ENCODE measurements around the gene SERTAD4.
A peak's percentile ranks its signal among the peaks of the same experiment; 100 is the strongest.
"Not testable (repeated sequence)": the region's sequence is repeated elsewhere in the genome, so short reads cannot be mapped to it uniquely, and the experiment has no call there.

SERTAD4 gene

GRCh38 chr1:210262167-210262896 is 29.7 kb downstream of the SERTAD4 start:
- DNase-seq, result no peak

DNA sequence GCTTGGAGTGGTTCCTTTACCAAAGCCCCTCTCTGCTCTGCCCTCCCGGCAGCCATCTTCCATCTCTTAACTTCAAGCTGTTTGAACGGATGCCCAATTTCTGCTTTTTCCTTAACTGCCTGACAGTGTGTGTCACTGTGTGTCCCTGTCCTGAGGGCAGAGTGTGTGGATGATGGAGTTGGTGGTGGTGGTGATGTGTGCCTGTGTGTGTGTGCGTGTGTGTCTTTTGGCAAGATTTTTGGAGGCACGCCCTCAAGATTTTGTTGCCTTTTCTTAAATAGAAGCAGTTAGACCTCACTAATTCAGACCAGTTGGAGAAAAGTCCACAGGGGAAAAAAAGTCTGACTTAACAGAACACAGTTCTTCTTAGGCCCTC is 30.3 kb downstream of the SERTAD4 start:
- DNase-seq, result no peak

- DNase-seq, result no peak
Measured at GRCh38 chr1:210263963-210264362, 31.4 kb downstream of the SERTAD4 start.

GRCh38 chr1:210264496-210265380 is 32.1 kb downstream of the SERTAD4 start:
- DNase-seq, result no peak

- not testable (repeated sequence) for DNase-seq
Measured at GRCh38 chr1:210265392-210265955, 32.9 kb downstream of the SERTAD4 start.

DNA sequence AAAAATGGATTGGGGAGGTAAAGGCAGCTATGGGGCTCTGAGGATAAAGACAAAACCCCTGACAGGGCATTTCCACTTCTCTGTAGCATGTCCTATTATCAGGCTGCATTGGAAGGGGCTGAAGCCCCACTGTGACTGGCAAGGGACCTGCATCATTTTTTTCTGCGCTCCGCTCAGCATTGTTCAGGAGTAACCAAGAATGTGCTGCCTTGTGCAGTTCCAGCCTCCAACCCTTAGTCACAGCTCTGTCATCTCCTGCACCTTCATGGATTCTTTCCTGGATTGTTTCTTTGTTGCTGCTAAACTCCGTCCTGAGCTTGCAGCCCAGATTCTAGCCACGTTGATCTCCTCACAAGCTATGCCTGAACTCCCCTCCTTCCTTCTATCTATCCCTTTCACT is 37.4 kb downstream of the SERTAD4 start:
- DNase-seq, result no peak

GRCh38 chr1:210272666-210273065 is 40.1 kb downstream of the SERTAD4 start:
- no peak for DNase-seq

GRCh38 chr1:210280221-210280620 is 47.6 kb downstream of the SERTAD4 start:
- no peak for DNase-seq

DNA sequence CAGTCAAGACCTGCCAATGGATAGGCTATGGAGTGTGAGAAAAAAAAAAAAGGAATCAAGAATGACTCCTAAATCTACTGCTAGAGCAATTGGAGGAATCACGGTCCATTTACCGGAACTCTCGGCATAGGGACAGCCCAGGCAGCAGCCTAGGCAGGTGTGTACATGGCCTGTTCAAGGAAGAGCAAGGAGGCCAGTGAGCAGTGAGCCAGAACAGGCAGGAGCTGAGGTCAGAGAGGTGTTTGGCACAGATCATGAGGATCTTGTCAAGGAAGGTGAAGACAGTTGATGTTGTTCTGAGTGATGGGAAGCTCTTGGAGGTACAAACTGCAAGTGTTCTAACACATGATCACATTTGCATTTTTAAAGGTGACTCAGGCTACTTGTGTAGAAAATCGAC is 55.5 kb downstream of the SERTAD4 start:
- no peak for DNase-seq

GRCh38 chr1:210289248-210289647 is 56.7 kb downstream of the SERTAD4 start:
- no peak for DNase-seq

GRCh38 chr1:210291081-210291764 is 58.6 kb downstream of the SERTAD4 start:
- DNase-seq, result no peak

DNA sequence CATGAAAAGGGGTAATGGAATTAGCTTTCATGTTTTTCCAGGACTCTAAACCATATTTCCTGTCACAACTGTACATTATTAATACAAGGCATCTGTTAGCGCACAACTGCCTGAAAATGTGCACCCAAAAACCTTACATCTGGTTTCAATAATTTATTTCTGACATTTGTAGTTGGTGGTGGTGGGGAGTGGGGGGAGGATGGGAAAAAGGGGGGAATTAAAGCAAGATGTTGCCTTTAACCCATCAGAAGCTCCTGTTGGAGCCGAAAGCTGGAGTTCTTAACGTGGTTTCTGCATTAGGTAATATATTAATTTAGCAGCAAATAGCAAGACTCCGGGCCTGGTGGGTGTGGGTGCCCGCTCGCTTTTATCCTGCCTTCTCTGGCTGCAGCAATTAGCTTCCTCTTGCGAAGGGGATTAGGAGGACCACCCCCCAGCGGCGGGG is 59.2 kb downstream of the SERTAD4 start:
- DNase-seq, result no peak

DNA sequence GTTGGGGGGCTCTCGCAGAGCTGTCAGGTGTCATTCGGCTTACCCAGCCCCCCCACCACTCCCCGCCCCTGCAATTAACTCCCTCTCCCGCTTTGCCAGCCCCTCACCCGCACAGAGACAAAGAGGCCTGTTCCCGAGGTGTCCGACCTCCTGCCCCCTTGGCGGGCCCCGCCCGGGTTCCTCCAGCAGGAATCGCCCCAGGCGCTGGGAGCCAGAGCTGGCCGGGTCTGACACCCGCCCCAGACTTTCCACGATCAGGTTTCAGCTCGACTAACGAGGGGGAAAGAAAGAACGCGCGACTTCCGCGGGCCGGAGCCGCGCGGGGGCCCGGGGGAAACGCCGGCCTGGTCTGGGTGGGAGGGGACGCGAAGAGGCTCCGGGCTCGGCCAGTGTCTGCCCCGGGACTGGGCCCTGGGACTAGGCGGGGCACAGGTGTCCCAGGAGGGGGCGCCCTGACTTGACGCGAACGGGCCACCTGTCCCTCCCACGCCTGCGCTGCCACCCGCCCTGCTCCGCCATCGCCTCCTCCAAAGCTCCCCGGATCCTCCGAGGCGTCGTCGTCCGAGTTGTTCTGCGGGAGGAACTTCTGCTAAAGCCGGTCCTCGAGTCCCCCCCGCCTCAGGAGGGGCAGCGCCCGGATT is 59.8 kb downstream of the SERTAD4 start:
- DNase-seq, result peak; percentile 48

DNA sequence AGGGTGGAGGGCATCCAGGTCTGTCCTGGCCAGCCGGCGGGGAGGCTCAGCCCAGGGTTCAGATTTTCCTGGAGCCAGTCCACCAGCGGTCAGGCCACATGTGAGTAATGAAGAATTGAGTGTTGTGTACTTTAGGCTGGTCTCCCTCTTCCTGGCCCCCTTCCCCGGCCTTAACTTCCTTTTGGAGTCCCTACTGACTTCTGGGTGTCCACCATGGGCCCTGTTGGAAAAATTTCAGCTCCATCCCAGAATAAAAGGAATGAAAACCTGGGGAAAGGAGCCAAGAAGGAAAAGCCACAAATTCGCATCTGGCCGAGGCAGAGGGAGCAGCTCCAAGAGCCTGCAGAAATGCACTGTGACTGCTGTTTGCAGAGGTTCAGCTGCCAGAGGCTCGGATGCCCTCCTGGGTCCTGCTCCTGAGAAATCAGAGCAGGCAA is 60.6 kb downstream of the SERTAD4 start:
- DNase-seq, result no peak

- no peak for DNase-seq
Measured at GRCh38 chr1:210294999-210295745, 62.6 kb downstream of the SERTAD4 start.

Measured in stimulated activated CD4-positive, alpha-beta T cell treated with anti-CD3 and anti-CD28 coated beads, Interleukin-4, amount 100 ng/mL, for 1 hour (primary cell).